NCI-H1417 (cell line): Measurements from ENCODE around the gene CRYGB.
"Not testable (repeated sequence)": the region's sequence is repeated elsewhere in the genome, so short reads cannot be mapped to it uniquely, and the experiment has no call there.

Experiments
- DNase-seq, 3 experiments: peaks; one replicate each; lab custom pipeline; 2025; lab: John Stamatoyannopoulos, UW

Gene CRYGB

GRCh38 chr2:208117390-208117789 lies 28.6 kb downstream of the CRYGB start:
- DNase-seq = not testable (repeated sequence)

- peak; percentile 28 to 72 (median 67) for DNase-seq
Observed at GRCh38 chr2:208112969-208113368, 33.0 kb downstream of the CRYGB start.

GRCh38 chr2:208112273-208112745 lies 33.6 kb downstream of the CRYGB start:
- DNase-seq = not testable (repeated sequence)

GRCh38 chr2:208103616-208104015 lies 42.3 kb downstream of the CRYGB start:
- DNase-seq = no peak

GRCh38 chr2:208101716-208102631 lies 44.0 kb downstream of the CRYGB start:
- DNase-seq = peak in 1 of 3 experiments; percentile 66

- no peak for DNase-seq
Observed at GRCh38 chr2:208099682-208100470, 46.1 kb downstream of the CRYGB start.

GRCh38 chr2:208098701-208099100 lies 47.3 kb downstream of the CRYGB start:
- not testable (repeated sequence) for DNase-seq

GRCh38 chr2:208098267-208098666 lies 47.7 kb downstream of the CRYGB start:
- no peak for DNase-seq

- no peak for DNase-seq
Observed at GRCh38 chr2:208097801-208098200, 48.2 kb downstream of the CRYGB start.

- no peak for DNase-seq
Observed at GRCh38 chr2:208097313-208097712, 48.6 kb downstream of the CRYGB start.

GRCh38 chr2:208096080-208096479 lies 49.9 kb downstream of the CRYGB start:
- no peak for DNase-seq

GRCh38 chr2:208093128-208093527 lies 52.8 kb downstream of the CRYGB start:
- no peak for DNase-seq
